HG03442 (cell line): ENCODE measurements around the gene FNDC1.

ENCODE experiments used
- ATAC-seq: cut with Tn5 transposase; IDR thresholded peaks from one replicate; pipeline ENCODE4 v1.9.1; 2021; ENCODE audit warnings: mild to moderate bottlenecking, moderate library complexity; ENCODE audit not compliant: unreplicated experiment

FNDC1 gene

GRCh38 chr6:159157431-159157830 lies 11.8 kb upstream of the FNDC1 start:
- no peak for ATAC-seq

GRCh38 chr6:159161839-159162238 lies 7.4 kb upstream of the FNDC1 start:
- no peak for ATAC-seq

GRCh38 chr6:159163901-159164370 lies 5.3 kb upstream of the FNDC1 start:
- no peak for ATAC-seq

GRCh38 chr6:159168536-159169192 lies 536 bp upstream of the FNDC1 start:
- ATAC-seq, result no peak

- ATAC-seq, result peak; percentile 21
These were observed 545 bp downstream of the FNDC1 start for GRCh38 chr6:159169557-159170332.

- ATAC-seq, result no peak
These were observed 1.1 kb downstream of the FNDC1 start for GRCh38 chr6:159170333-159170672.

- no peak for ATAC-seq
These were observed 2.0 kb downstream of the FNDC1 start for GRCh38 chr6:159170999-159171712.

- ATAC-seq, result no peak
These were observed 2.9 kb downstream of the FNDC1 start for GRCh38 chr6:159172091-159172491.

GRCh38 chr6:159174263-159174969 lies 5.2 kb downstream of the FNDC1 start:
- peak; percentile 74 for ATAC-seq

- ATAC-seq, result no peak
These were observed 7.7 kb downstream of the FNDC1 start for GRCh38 chr6:159176913-159177312.

GRCh38 chr6:159178847-159179246 lies 9.6 kb downstream of the FNDC1 start:
- ATAC-seq, result no peak

- ATAC-seq, result no peak
These were observed 10.8 kb downstream of the FNDC1 start for GRCh38 chr6:159180001-159180400.

- ATAC-seq, result no peak
These were observed 12.7 kb downstream of the FNDC1 start for GRCh38 chr6:159181914-159182313.

GRCh38 chr6:159184559-159184958 lies 15.4 kb downstream of the FNDC1 start:
- no peak for ATAC-seq

GRCh38 chr6:159190460-159190859 lies 21.3 kb downstream of the FNDC1 start:
- ATAC-seq, result no peak

GRCh38 chr6:159193923-159194322 lies 24.7 kb downstream of the FNDC1 start:
- no peak for ATAC-seq

- ATAC-seq, result no peak
These were observed 25.2 kb downstream of the FNDC1 start for GRCh38 chr6:159194421-159194820.

GRCh38 chr6:159196430-159196975 lies 27.3 kb downstream of the FNDC1 start:
- ATAC-seq, result no peak

GRCh38 chr6:159197251-159197650 lies 28.1 kb downstream of the FNDC1 start:
- ATAC-seq, result no peak

- ATAC-seq, result no peak
These were observed 32.1 kb downstream of the FNDC1 start for GRCh38 chr6:159201336-159201735.
